GM12878 (cell line): Measurements from ENCODE around the gene RANBP9. TPM values are rescaled to one million over a fixed set of nuclear protein-coding genes. Genes with fewer than 3 reads are reported as not detected.

ENCODE experiments used
- ATAC-seq: fragments of 200-7000 bp; cut with Tn5 transposase; 3 replicates; pipeline ENCODE4 v1.9.1; 2020; ENCODE audit warnings: mild to moderate bottlenecking, moderate library complexity
- BruUV-seq: library from RNA; stranded (reverse); fragments of 400-500 nt; replicated peaks from 2 replicates; lab custom pipeline; 2021; lab: Mats Ljungman, UMichigan
- CTCF ChIA-PET: fragments of 300-600 bp; sonication (Branson Sonifier 250); formaldehyde crosslinking; extraction: SDS; loops from one replicate; lab custom pipeline; 2021; ENCODE audit warnings: inconsistent platforms; lab: Yijun Ruan, JAX
- POLR2A ChIA-PET: fragments of 350-600 bp; formaldehyde crosslinking; extraction: SDS; loops from one replicate; lab custom pipeline; 2021; ENCODE audit warnings: inconsistent platforms; lab: Charles Lee
- RAD21 ChIA-PET: fragments of 300-600 bp; sonication (Branson Sonifier 250); formaldehyde crosslinking; loops from one replicate; lab custom pipeline; 2023; ENCODE audit warnings: antibody characterized with exemption; ENCODE audit not compliant: unreplicated experiment; lab: Charles Lee
- SMC1A ChIA-PET: fragments of 300-600 bp; sonication (Branson Sonifier 250); formaldehyde crosslinking; loops from one replicate; lab custom pipeline; 2023; ENCODE audit not compliant: unreplicated experiment, uncharacterized antibody; lab: Charles Lee
- DNase-seq: peaks from one replicate; pipeline ENCODE4 v3.0.0-alpha.2; 2011; ENCODE audit warnings: low read depth, low spot score
- FAIRE-seq: peaks from 3 replicates; lab custom pipeline; 2011; peaks lifted over from hg19 to GRCh38; lab: Jason Lieb, UNC
- H2AFZ ChIP-seq: 2 replicates; pipeline ENCODE4 v1.6.0; 2011; ENCODE audit warnings: low read depth, low read length, control low read depth; ENCODE audit not compliant: control insufficient read depth
- H3K27ac ChIP-seq: 2 replicates; pipeline ENCODE4 v1.5.1; 2011; ENCODE audit warnings: control low read depth; ENCODE audit not compliant: control insufficient read depth, insufficient read depth
- H3K27me3 ChIP-seq, 2 experiments: replicated peaks in 1 of 2; 2 replicates each; pipeline versions ENCODE4 v1.6.0 to v1.6.1; 2011; ENCODE audit warnings: low read length in 1 of 2; ENCODE audit not compliant: control insufficient read depth in 2 of 2, insufficient read depth in 2 of 2
- H3K36me3 ChIP-seq, 2 experiments: 2 replicates each; pipeline ENCODE4 v1.5.1; 2011; ENCODE audit warnings: low read length in 1 of 2; ENCODE audit not compliant: control insufficient read depth in 2 of 2, insufficient read depth in 2 of 2
- H3K4me1 ChIP-seq: 2 replicates; pipeline ENCODE4 v1.6.1; 2011; ENCODE audit warnings: mild to moderate bottlenecking, low read length, moderate library complexity, mixed read lengths; ENCODE audit not compliant: control insufficient read depth, insufficient read depth
- H3K4me2 ChIP-seq: 2 replicates; pipeline ENCODE4 v1.6.0; 2011; ENCODE audit warnings: control low read depth; ENCODE audit not compliant: control insufficient read depth, insufficient read depth
- H3K4me3 ChIP-seq: fragments of 200-600 bp; sonication (generic); 2 replicates; pipeline ENCODE4 v1.5.1; 2016
- H3K79me2 ChIP-seq: 2 replicates; pipeline ENCODE4 v1.6.0; 2011; ENCODE audit warnings: low read length; ENCODE audit not compliant: control insufficient read depth, insufficient read depth
- H3K9ac ChIP-seq: 2 replicates; pipeline ENCODE4 v1.8.0; 2011; ENCODE audit warnings: low read length, control low read depth, mixed read lengths; ENCODE audit not compliant: control insufficient read depth, insufficient read depth
- H3K9me3 ChIP-seq: replicated peaks from 3 replicates; pipeline ENCODE4 v1.5.1; 2011; ENCODE audit warnings: mild to moderate bottlenecking, low read length; ENCODE audit not compliant: control insufficient read depth, insufficient read depth
- H4K20me1 ChIP-seq: 2 replicates; pipeline ENCODE4 v1.6.0; 2011; ENCODE audit not compliant: control insufficient read depth, insufficient read depth
- CREM ChIP-seq: IDR thresholded peaks from 2 replicates; pipeline ENCODE4 v1.6.1; 2014; ENCODE audit warnings: antibody characterized with exemption, low read depth
- CUX1 ChIP-seq: IDR thresholded peaks from 2 replicates; pipeline ENCODE4 v1.6.1; 2012; ENCODE audit warnings: improper control_type of control experiment, low read depth, low read length; ENCODE audit not compliant: insufficient replicate concordance
- ELK1 ChIP-seq: IDR thresholded peaks from 2 replicates; pipeline ENCODE4 v1.6.1; 2012; ENCODE audit warnings: low read depth, low read length, improper control_type of control experiment
- FOS ChIP-seq: IDR thresholded peaks from 3 replicates; pipeline ENCODE4 v1.6.1; 2011; ENCODE audit warnings: borderline replicate concordance; ENCODE audit not compliant: insufficient read length; ENCODE audit errors: extremely low read depth
- KLF5 ChIP-seq: fragments of 450-650 bp; IDR thresholded peaks from 2 replicates; pipeline ENCODE4 v1.6.1; 2014; ENCODE audit warnings: mild to moderate bottlenecking; ENCODE audit not compliant: partially characterized antibody
- MTA3 ChIP-seq: IDR thresholded peaks from 2 replicates; pipeline ENCODE4 v1.6.1; 2012; ENCODE audit warnings: low read length, inconsistent platforms, borderline replicate concordance
- NFIC ChIP-seq: IDR thresholded peaks from 2 replicates; pipeline ENCODE4 v1.6.1; 2012; ENCODE audit warnings: low read depth, mild to moderate bottlenecking, inconsistent platforms, low read length, moderate library complexity
- NFYA ChIP-seq: IDR thresholded peaks from 2 replicates; pipeline ENCODE4 v1.6.1; 2011; ENCODE audit warnings: low read depth, mild to moderate bottlenecking, low read length, improper control_type of control experiment, borderline replicate concordance
- POLR2A ChIP-seq: IDR thresholded peaks from 2 replicates; pipeline ENCODE4 v1.6.1; 2011; ENCODE audit warnings: low read depth, mild to moderate bottlenecking, low read length
- POLR2AphosphoS2 ChIP-seq: IDR thresholded peaks from 2 replicates; pipeline ENCODE4 v1.6.1; 2011; ENCODE audit warnings: low read depth, mild to moderate bottlenecking, low read length, improper control_type of control experiment, moderate library complexity
- RBBP5 ChIP-seq: fragments of 200-600 bp; sonication (generic); conservative IDR thresholded peaks from 2 replicates; pipeline ENCODE4 v1.6.1; 2016
- TAF1 ChIP-seq: IDR thresholded peaks from 2 replicates; pipeline ENCODE4 v1.6.1; 2011; ENCODE audit warnings: mild to moderate bottlenecking, low read depth, low read length, borderline replicate concordance
- ZNF217 ChIP-seq: fragments of 450-650 bp; IDR thresholded peaks from 2 replicates; pipeline ENCODE4 v1.6.1; 2017; ENCODE audit warnings: antibody characterized with exemption, mild to moderate bottlenecking
- ZNF622 ChIP-seq: fragments of 450-650 bp; IDR thresholded peaks from 2 replicates; pipeline ENCODE4 v1.6.1; 2017; ENCODE audit warnings: mild to moderate bottlenecking, inconsistent platforms
- ZNF687 ChIP-seq: fragments of 450-650 bp; IDR thresholded peaks from 2 replicates; pipeline ENCODE4 v1.6.1; 2017; ENCODE audit warnings: mild to moderate bottlenecking, moderate library complexity
- WGBS: methylation state at CpG from one replicate; pipeline ENCODE4 v1.1.6; 2016; ENCODE audit warnings: low lambda C conversion rate; ENCODE audit not compliant: insufficient replicate concordance, insufficient coverage; ENCODE audit errors: missing lambda C conversion rate; 5-methylcytosine and 5-hydroxymethylcytosine counted together
- in situ Hi-C: fragments of 300-500 bp; cut with MboI; formaldehyde crosslinking; loops from 9 replicates; pipeline ENCODE4 v1.14.3; 2018; ENCODE audit warnings: mixed read lengths
- intact Hi-C: fragments of 100-400 bp; cut with micrococcal nuclease; formaldehyde crosslinking; loops from one replicate; pipeline ENCODE4 v1.14.2; 2022; ENCODE audit not compliant: unreplicated experiment
- polyA plus RNA-seq, 11 experiments: library from polyadenylated mRNA; depleted of rRNA in 4 of 11; unstranded in 6 of 11; stranded (reverse) in 5 of 11; fragments of >200 nt; fragmentation: Nextera tagmentation in 4 of 11; fragmentation: Illumina TruSeq in 1 of 11; extraction: Ambion mirVana in 4 of 11; extraction: Trizol in 1 of 11; gene quantifications; 1 replicate in 1 of 11; 2 replicates in 10 of 11; pipeline versions ENCODE4 v1.2.1 to v1.2.3, GENCODE V29; 2011 to 2016; ENCODE audit warnings: inconsistent platforms in 2 of 11, missing spikeins in 2 of 11, low read depth in 1 of 11
- total RNA-seq, 4 experiments: library from RNA; depleted of rRNA in 3 of 4; stranded (reverse); fragments of >200 nt in 3 of 4; fragmentation: Illumina TruSeq in 1 of 4; extraction: Trizol in 1 of 4; gene quantifications; 2 replicates each; pipeline versions ENCODE4 v1.2.1 to v1.2.3, GENCODE V29; 2013 to 2021

The RANBP9 gene
- total and polyA plus RNA-seq, 10 of the 15 experiments (the other 5 are each of a cell fraction or from before 2014, with no cell fraction given) = 3.7 to 43.1 (median 16.2) TPM

- in situ Hi-C loops = no loop called here
- intact Hi-C loops = no loop called here
- ChIA-PET SMC1A (interaction anchor here (0.7 to 3.3 kb wide), 8 partner anchors 9 to 48 kb away, joined by 3 to 17 read pairs (median 4); no protein-coding TSS in a partner anchor), RAD21 (interaction anchor here (0.7 to 1.0 kb wide), 4 partner anchors 17 to 90 kb away, joined by 3 read pairs; partner anchors contain the start of genes NOL7 and SIRT5), CTCF (interaction anchor here (0.7 to 1.7 kb wide), 4 partner anchors 16 to 49 kb away, joined by 3 to 8 read pairs (median 4); partner anchors contain the start of gene NOL7), POLR2A (interaction anchor here (0.5 to 1.0 kb wide), 2 partner anchors 10 to 391 kb away, joined by 3 to 4 read pairs; no protein-coding TSS in a partner anchor)
- no TSS peak for BruUV-seq
- Histone ChIP-seq H3K4me3 (no peak overlapping the region), H3K36me3 (no peaks in the 10 kb centered on the region), H3K9ac (no peak overlapping the region), H3K4me1 (0 out of 2 replicates have a peak, but pooled peaks cover 5% of the 10 kb centered on the region), H3K27me3 (no peaks in the 10 kb centered on the region), H4K20me1 (no peaks in the 10 kb centered on the region), H3K9me3 (peaks cover 1% of the 10 kb centered on the region; the same call in 2 of the 3 replicates), H3K4me2 (no peak overlapping the region), H2AFZ (no peak overlapping the region), H3K79me2 (peaks cover 84% of the 10 kb centered on the region), H3K27ac (no peak overlapping the region)
- no peak for ATAC-seq
- WGBS = 85% methylated on average over 4 of the region's 4 CpGs
- DNase-seq = no peak
- no peak for FAIRE-seq
- TF ChIP-seq RBBP5 = no peak
- TF ChIP-seq ZNF622 = no peak
- TF ChIP-seq ELK1 = no peak
- no peak for TF ChIP-seq TAF1
- TF ChIP-seq MTA3 = no peak
- TF ChIP-seq POLR2AphosphoS2 = no peak
- no peak for TF ChIP-seq POLR2A
- no peak for TF ChIP-seq FOS
- no peak for TF ChIP-seq CREM
- no peak for TF ChIP-seq ZNF687
- TF ChIP-seq ZNF217 = no peak
- no peak for TF ChIP-seq CUX1
- no peak for TF ChIP-seq NFIC
- no peak for TF ChIP-seq KLF5
- TF ChIP-seq NFYA = no peak
Measured at GRCh38 chr6:13663986-13664385, 47.6 kb downstream of the RANBP9 start.
